Adrenal gland (tissue), 12 donors: ENCODE data around the gene ADGRF3. TPM values are rescaled to one million over a fixed set of nuclear protein-coding genes. Genes with fewer than 3 reads are reported as not detected.
"Not testable (repeated sequence)": the region's sequence is repeated elsewhere in the genome, so short reads cannot be mapped to it uniquely, and the experiment has no call there.

Experiments
- DNase-seq, 7 donors: peaks; one replicate each; pipeline ENCODE4 v3.0.0-alpha.2; 2019 to 2020
- H3K27ac ChIP-seq, 5 donors: fragments of 200-600 bp; sonication (generic) in 4 of 5; 1 replicate in 3 of 5; 2 replicates in 2 of 5; pipeline versions ENCODE4 v1.5.1 to v1.8.0; 2016 to 2020; ENCODE audit warnings: mild to moderate bottlenecking in 1 of 5
- H3K27me3 ChIP-seq: fragments of 200-600 bp; 2 replicates; pipeline ENCODE4 v1.8.0; 2021
- H3K36me3 ChIP-seq, 2 donors: fragments of 200-600 bp; replicated peaks in 1 of 2; 1 replicate in 1 of 2; 2 replicates in 1 of 2; pipeline versions ENCODE4 v1.5.1 to v1.8.0; 2018 to 2022
- H3K4me1 ChIP-seq, 2 donors: fragments of 200-600 bp; replicated peaks in 1 of 2; 1 replicate in 1 of 2; 2 replicates in 1 of 2; pipeline versions ENCODE4 v1.5.1 to v1.8.0; 2018 to 2021
- H3K4me3 ChIP-seq, 4 donors: fragments of 200-600 bp; sonication (generic) in 3 of 4; one replicate each; pipeline ENCODE4 v1.5.1; 2016 to 2018
- H3K9me3 ChIP-seq, 3 donors: fragments of 200-600 bp; sonication (generic) in 1 of 3; replicated peaks in 1 of 3; 1 replicate in 2 of 3; 2 replicates in 1 of 3; pipeline versions ENCODE4 v1.5.1 to v1.8.0; 2016 to 2021
- POLR2A ChIP-seq, 2 donors: fragments of 450-650 bp; IDR thresholded peaks; one replicate each; pipeline ENCODE4 v1.6.1; 2017; ENCODE audit warnings: antibody characterized with exemption in 2 of 2, mild to moderate bottlenecking in 2 of 2, moderate library complexity in 1 of 2
- WGBS, 4 donors: extraction: QIAGEN DNeasy Blood & Tissue Kit in 2 of 4; methylation state at CpG; one replicate each; pipeline versions ENCODE4 v1.1.5 to v1.1.7; 2013 to 2017; 5-methylcytosine and 5-hydroxymethylcytosine counted together
- intact Hi-C, 2 donors: fragments of 100-400 bp; cut with DNase I; formaldehyde crosslinking; loops; one replicate each; pipeline versions ENCODE4 v1.14.1 to v1.15.0; 2022 to 2023
- polyA plus RNA-seq, 3 donors: library from polyadenylated mRNA; stranded (reverse); fragments of 200-250 nt in 2 of 3; fragments of 350-450 nt in 1 of 3; fragmentation: Illumina TruSeq in 1 of 3; extraction: RNeasy Lipid Tissue Mini Kit (QIAGEN cat#74804) in 1 of 3; gene quantifications; one replicate each; pipeline ENCODE4 v1.2.3, GENCODE V29; 2013 to 2014
- total RNA-seq, 9 donors: library from RNA; depleted of rRNA in 4 of 9; stranded (reverse); fragments of >200 nt in 4 of 9; fragments of 120-200 nt in 1 of 9; fragmentation: NEBNext Ultra II Directional in 1 of 9; extraction: Animal tissue kit (Norgen Biotek cat#: 25700) in 1 of 9; gene quantifications; one replicate each; pipeline versions ENCODE4 v1.1.0 to v1.2.4, GENCODE V29; 2013 to 2023
- TF ChIP-seq, protein P1 (sequence below), 6 experiments: fragments of 450-650 bp in 4 of 6; fragments of 200-600 bp in 2 of 6; sonication (generic) in 1 of 6; IDR thresholded peaks; 1 replicate in 5 of 6; 2 replicates in 1 of 6; pipeline versions ENCODE4 v1.5.1 to v1.8.0; 2016 to 2021; ENCODE audit warnings: antibody characterized with exemption in 6 of 6, mild to moderate bottlenecking in 2 of 6, moderate library complexity in 1 of 6
- donor health status: healthy with polysubstance abuse.
- donor health status: Bipolar disorder and iron deficiency.
- donor health status: DM: yes; HTN: yes; CAD: no.
- donor health status: DM: no; HTN: no; CAD: no.
- donor health status: DM: no; HTN: no; CAD: no.
- donor health status: DM: yes; HTN: yes; CAD: no.

The ADGRF3 gene
- total and polyA plus RNA-seq, 12 donors: 0.07 to 0.75 (median 0.16) TPM; not detected in 3

DNA sequence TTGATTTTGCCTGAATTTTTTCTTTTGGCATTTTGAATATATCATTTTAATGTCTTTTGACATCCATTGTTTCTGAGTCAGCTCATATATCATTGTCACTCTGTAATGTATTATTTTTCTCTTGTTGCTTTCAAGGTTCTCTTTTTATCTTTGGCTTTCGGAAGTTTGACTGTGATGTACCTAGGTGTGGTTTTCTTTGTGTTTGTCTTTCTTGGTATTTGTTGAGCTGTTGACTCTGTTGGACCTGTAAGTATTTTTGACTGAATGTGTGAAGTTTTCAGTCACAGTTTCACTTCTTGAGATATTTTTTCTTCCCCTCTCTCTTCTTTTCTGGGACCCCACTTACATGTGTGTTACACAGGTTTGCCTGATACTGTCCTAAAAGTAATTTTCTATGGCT, 30.2 kb upstream of the ADGRF3 start:
- intact Hi-C loops: no loop called here
- no peak overlapping the region for H3K27ac ChIP-seq
- TF ChIP-seq, protein P1, sequence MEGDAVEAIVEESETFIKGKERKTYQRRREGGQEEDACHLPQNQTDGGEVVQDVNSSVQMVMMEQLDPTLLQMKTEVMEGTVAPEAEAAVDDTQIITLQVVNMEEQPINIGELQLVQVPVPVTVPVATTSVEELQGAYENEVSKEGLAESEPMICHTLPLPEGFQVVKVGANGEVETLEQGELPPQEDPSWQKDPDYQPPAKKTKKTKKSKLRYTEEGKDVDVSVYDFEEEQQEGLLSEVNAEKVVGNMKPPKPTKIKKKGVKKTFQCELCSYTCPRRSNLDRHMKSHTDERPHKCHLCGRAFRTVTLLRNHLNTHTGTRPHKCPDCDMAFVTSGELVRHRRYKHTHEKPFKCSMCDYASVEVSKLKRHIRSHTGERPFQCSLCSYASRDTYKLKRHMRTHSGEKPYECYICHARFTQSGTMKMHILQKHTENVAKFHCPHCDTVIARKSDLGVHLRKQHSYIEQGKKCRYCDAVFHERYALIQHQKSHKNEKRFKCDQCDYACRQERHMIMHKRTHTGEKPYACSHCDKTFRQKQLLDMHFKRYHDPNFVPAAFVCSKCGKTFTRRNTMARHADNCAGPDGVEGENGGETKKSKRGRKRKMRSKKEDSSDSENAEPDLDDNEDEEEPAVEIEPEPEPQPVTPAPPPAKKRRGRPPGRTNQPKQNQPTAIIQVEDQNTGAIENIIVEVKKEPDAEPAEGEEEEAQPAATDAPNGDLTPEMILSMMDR (IDR thresholded peaks at IDR 0.05): no peak
- TF ChIP-seq POLR2A (IDR thresholded peaks at IDR 0.05): no peak
- no peak for DNase-seq
- peaks cover 0 to 7% of the 10 kb centered on the region in 2 donors for H3K36me3 ChIP-seq
- H3K4me3 ChIP-seq: no peak overlapping the region
- WGBS, 4 donors: 47 to 56% (median 48%) methylated on average over 1 of the region's 1 CpG
- no peaks in the 10 kb centered on the region for H3K9me3 ChIP-seq
- no peaks in the 10 kb centered on the region for H3K27me3 ChIP-seq
- H3K4me1 ChIP-seq: no peaks in the 10 kb centered on the region

DNA sequence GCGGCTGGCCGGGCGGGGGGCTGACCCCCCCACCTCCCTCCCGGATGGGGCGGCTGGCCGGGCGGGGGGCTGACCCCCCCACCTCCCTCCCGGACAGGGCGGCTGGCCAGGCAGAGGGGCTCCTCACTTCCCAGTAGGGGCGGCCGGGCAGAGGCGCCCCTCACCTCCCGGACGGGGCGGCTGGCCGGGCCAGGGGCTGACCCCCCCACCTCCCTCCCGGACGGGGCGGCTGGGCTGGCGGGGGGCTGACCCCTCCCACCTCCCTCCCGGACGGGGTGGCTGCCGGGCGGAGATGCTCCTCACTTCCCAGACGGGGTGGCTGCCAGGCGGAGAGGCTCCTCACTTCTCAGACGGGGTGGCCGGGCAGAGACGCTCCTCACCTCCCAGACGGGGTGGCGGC, 24.3 kb upstream of the ADGRF3 start:
- intact Hi-C loops: not testable (repeated sequence)
- H3K36me3 ChIP-seq: peaks cover 0 to 13% of the 10 kb centered on the region in 2 donors

DNA sequence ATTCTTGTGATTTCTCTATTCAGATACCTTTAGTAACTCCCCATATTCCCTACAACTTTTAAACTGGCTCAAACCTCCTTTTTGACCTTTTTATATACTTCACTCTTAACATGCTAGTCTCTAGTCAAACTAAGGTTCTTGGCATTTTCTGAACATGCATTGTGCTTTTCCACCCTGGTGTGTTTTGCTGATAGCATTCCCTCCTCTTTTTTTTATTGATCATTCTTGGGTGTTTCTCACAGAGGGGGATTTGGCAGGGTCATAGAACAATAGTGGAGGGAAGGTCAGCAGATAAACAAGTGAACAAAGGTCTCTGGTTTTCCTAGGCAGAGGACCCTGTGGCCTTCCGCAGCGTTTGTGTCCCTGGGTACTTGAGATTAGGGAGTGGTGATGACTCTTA, 23.1 kb upstream of the ADGRF3 start:
- H3K4me1 ChIP-seq, H3K36me3 ChIP-seq, H3K9me3 ChIP-seq, intact Hi-C loops, DNase-seq, H3K27me3 ChIP-seq, H3K4me3 ChIP-seq, H3K27ac ChIP-seq: not testable (repeated sequence)
- WGBS, 4 donors: 46 to 100% (median 50%) methylated on average over 1 to 2 of the region's 2 CpGs; no CpG with 5 or more reads in 1 of the 4 donors

More for the DNA sequence above, 24.3 kb upstream of the ADGRF3 start:
- WGBS, 4 donors: 67 to 95% methylated on average over 3 to 9 of the region's 31 CpGs; no CpG with 5 or more reads in 2 of the 4 donors
- not testable (repeated sequence) for H3K27ac ChIP-seq, H3K9me3 ChIP-seq, H3K4me3 ChIP-seq, H3K27me3 ChIP-seq, H3K4me1 ChIP-seq, DNase-seq

DNA sequence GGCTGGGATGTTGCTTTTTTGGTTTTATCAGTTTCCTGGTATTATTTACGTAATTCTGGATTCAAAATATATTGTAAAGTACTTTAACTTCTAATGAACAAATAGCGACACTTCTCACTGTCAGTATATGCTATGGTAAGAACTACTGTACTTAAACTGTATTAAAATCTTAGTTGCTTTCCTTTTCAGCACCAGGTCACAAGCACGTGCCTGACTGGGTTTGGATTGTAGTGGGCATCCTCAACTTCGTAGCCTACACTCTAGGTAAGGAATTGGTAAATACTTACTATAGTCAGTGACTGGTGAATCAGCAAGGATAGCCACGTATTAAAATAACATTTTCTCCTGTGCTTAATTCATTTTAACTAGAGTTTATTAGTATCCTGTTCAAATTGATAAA, 20.4 kb upstream of the ADGRF3 start:
- Histone ChIP-seq H3K9me3 (no peaks in the 10 kb centered on the region), H3K4me1 (peaks cover 0 to 7% of the 10 kb centered on the region in 2 donors), H3K27ac (no peak overlapping the region), H3K27me3 (no peaks in the 10 kb centered on the region), H3K4me3 (no peak overlapping the region), H3K36me3 (peaks cover 0 to 6% of the 10 kb centered on the region in 2 donors)
- TF ChIP-seq, protein P1 (IDR thresholded peaks at IDR 0.05): no peak
- TF ChIP-seq POLR2A (IDR thresholded peaks at IDR 0.05): no peak
- DNase-seq: no peak
- intact Hi-C loops: no loop called here
- 87 to 97% (median 94%) methylated on average over 5 of the region's 5 CpGs for WGBS, 4 donors

DNA sequence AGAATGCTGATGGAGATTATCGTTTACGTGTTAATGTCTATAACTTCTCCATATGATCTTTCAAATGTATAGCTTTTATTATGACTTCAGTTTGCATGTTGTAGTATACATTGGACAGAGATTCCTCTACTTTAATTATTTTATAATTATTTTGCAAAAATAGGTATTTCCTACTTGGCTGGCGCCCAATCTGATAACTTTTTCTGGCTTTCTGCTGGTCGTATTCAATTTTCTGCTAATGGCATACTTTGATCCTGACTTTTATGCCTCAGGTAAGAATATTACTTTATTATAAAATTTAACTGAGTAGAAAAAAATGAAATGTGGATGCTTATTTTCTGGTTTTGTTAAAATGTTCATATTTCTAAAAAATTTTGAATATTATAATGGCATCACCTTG, 18.1 kb upstream of the ADGRF3 start:
- Histone ChIP-seq H3K27ac (no peak overlapping the region), H3K27me3 (no peaks in the 10 kb centered on the region)
- TF ChIP-seq POLR2A (IDR thresholded peaks at IDR 0.05): no peak
- TF ChIP-seq, protein P1 (IDR thresholded peaks at IDR 0.05): no peak

More for the DNA sequence above, 18.1 kb upstream of the ADGRF3 start:
- 90 to 95% (median 92%) methylated on average over 4 of the region's 4 CpGs for whole genome bisulfite sequencing, 4 donors
- peaks cover 0 to 6% of the 10 kb centered on the region in 2 donors for H3K36me3 ChIP-seq
- intact Hi-C loops: no loop called here
- DNase-seq: no peak
- peaks cover 0 to 7% of the 10 kb centered on the region in 2 donors for H3K4me1 ChIP-seq
- H3K4me3 ChIP-seq: no peak overlapping the region
- H3K9me3 ChIP-seq: no peaks in the 10 kb centered on the region
